Prostate gland (tissue), 2 donors: ENCODE results near the gene ATG16L2.

ENCODE experiments used
- CTCF ChIP-seq, 4 experiments: fragments of 200-600 bp in 2 of 4; fragments of 450-650 bp in 2 of 4; sonication (generic) in 2 of 4; IDR thresholded peaks; 1 replicate in 3 of 4; 2 replicates in 1 of 4; pipeline ENCODE4 v1.5.1; 2016 to 2019; ENCODE audit warnings: antibody characterized with exemption in 4 of 4, mild to moderate bottlenecking in 2 of 4, moderate library complexity in 2 of 4
- POLR2A ChIP-seq: fragments of 450-650 bp; IDR thresholded peaks from one replicate; pipeline ENCODE4 v1.6.1; 2016; ENCODE audit warnings: antibody characterized with exemption, mild to moderate bottlenecking

DNA sequence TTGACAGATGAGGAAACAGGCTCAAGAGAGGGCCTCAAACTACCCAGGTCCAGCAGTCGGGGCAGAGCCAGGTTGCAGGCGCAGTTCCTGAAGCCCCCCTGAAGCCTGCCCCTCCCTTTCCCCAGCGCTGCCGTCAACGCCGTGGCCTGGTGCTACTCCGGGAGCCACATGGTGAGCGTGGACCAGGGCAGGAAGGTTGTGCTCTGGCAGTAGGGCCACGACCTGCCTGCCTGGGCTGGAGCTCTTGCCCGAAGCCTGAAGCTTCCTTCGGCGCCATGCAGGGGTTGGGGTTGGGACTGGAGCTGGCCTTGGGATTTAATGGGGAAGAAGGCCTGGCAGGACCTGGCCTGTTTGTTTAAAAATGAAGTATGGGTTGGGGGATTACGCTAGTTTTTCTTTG, 15.0 kb downstream of the ATG16L2 start:
- TF ChIP-seq CTCF (IDR thresholded peaks at IDR 0.05) = no peak
- TF ChIP-seq POLR2A = no peak
